ENCODE data around the gene MLPH. TPM values are rescaled to one million over a fixed set of nuclear protein-coding genes. Genes with fewer than 3 reads are reported as not detected.
A peak's percentile ranks its signal among the peaks of the same experiment; 100 is the strongest.

MLPH gene
- total RNA-seq, 1 donor from 2014 or later: not detected

DNA sequence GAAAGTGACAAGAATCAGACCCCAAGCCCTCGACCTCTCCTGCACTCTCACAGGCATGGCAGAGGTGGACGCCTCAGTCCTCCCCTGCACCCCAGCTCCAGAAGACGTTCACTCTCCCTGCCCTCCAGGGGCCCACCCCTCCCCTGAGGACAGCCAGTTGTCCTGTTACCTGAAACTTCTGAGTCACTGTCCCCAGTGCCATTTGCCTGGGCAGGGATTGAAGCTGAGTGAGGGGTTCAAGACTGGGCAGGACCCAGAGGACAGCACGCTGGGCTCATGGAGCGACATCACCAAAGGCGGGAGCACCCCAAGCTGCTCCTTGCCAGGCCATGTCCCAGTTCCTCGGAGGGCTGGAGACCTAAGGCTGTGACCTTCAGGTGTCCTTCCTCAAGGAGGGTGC lies 38.9 kb upstream of the MLPH start:
- Histone ChIP-seq H3K27me3 (ENCODE audit: control insufficient read depth in 3 of 3, insufficient read depth in 3 of 3, low read length in 3 of 3) (peaks cover 0 to 4% (median 0%) of the 10 kb centered on the region in 3 donors), H3K9me3 (ENCODE audit: control insufficient read depth in 3 of 3, low read length in 3 of 3) (no peaks in the 10 kb centered on the region), H3K4me1 (ENCODE audit: control insufficient read depth in 3 of 3, insufficient read depth in 3 of 3, low read length in 3 of 3) (peaks cover 30 to 44% (median 43%) of the 10 kb centered on the region in 3 donors), H3K36me3 (ENCODE audit: control insufficient read depth in 3 of 3, insufficient read depth in 3 of 3, low read length in 3 of 3) (no peaks in the 10 kb centered on the region), H3K9ac (ENCODE audit: low read depth in 1 of 3, low read length in 3 of 3) (no peak overlapping the region), H3K4me3 (ENCODE audit: low read length in 3 of 3) (no peak overlapping the region), H3K27ac (ENCODE audit: low read depth, low read length) (no peak overlapping the region)

DNA sequence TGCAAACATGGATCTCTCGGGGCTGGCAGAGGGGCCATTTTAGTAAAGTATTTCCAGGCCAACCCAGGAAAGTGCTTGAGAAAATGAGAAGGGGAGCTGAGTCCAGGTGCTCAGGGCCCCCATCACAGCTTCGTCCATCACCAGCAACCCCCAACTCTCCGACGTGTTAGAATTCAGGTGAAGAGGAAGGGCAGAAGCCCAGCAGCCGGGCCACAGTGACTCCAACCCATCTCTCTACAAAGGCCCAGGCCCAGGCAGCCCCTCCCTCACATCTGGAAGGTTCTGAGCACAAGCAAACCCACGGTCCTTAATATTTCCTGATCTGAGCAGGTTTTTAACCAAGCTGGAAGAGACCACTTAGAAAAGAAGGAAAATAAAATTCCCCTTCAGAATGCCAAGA lies 38.4 kb upstream of the MLPH start:
- peaks cover 0 to 5% (median 0%) of the 10 kb centered on the region in 3 donors for H3K27me3 ChIP-seq (ENCODE audit: control insufficient read depth in 3 of 3, insufficient read depth in 3 of 3, low read length in 3 of 3)
- H3K36me3 ChIP-seq (ENCODE audit: control insufficient read depth in 3 of 3, insufficient read depth in 3 of 3, low read length in 3 of 3): no peaks in the 10 kb centered on the region
- no peak overlapping the region for H3K4me3 ChIP-seq (ENCODE audit: low read length in 3 of 3)
- no peaks in the 10 kb centered on the region for H3K9me3 ChIP-seq (ENCODE audit: control insufficient read depth in 3 of 3, low read length in 3 of 3)
- H3K9ac ChIP-seq (ENCODE audit: low read depth in 1 of 3, low read length in 3 of 3): no peak overlapping the region
- peaks cover 30 to 48% (median 44%) of the 10 kb centered on the region in 3 donors for H3K4me1 ChIP-seq (ENCODE audit: control insufficient read depth in 3 of 3, insufficient read depth in 3 of 3, low read length in 3 of 3)
- peak overlapping the region; percentile 48 for H3K27ac ChIP-seq (ENCODE audit: low read depth, low read length)

DNA sequence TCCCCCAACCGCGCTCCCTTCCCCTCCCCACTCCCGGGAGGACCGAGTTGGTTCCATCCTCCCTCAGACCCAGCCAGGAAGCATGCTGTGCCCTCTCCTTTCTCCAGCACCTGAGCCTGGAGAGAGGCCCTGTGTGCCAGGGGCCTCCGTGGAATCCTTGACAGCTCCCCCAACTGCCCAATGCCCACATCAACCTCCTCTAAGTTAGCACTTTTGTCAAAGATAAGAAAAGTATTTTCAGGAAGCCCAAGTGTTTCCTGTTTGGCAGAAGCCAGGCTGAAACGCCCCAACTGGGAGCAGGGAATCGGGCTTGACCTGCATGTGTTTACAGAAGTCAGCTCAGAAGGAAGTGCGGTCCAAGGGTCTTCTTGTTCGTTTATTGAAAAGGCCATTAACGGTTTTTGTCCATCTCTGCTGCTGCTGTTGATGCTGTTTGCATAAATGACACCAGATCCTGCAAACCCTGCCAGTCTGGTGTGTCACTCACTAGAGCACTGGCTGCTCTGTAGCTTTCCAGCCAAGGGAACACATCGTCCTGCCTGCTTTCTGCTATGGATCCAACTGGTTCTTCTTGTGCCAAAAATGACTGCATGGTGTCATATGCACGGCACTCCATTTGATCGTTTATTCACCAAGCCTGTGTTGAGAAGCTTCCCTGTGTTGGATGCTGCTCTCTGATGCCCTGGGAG lies 37.7 kb upstream of the MLPH start:
- Histone ChIP-seq H3K9me3 (ENCODE audit: control insufficient read depth in 3 of 3, low read length in 3 of 3) (no peaks in the 10 kb centered on the region), H3K36me3 (ENCODE audit: control insufficient read depth in 3 of 3, insufficient read depth in 3 of 3, low read length in 3 of 3) (no peaks in the 10 kb centered on the region), H3K27me3 (ENCODE audit: control insufficient read depth in 3 of 3, insufficient read depth in 3 of 3, low read length in 3 of 3) (peaks cover 0 to 6% (median 0%) of the 10 kb centered on the region in 3 donors), H3K9ac (ENCODE audit: low read depth in 1 of 3, low read length in 3 of 3) (peak overlapping the region in 2 of 3 donors; percentile 37 to 69), H3K4me3 (ENCODE audit: low read length in 3 of 3) (peak overlapping the region; percentile 16 to 57 (median 49)), H3K4me1 (ENCODE audit: control insufficient read depth in 3 of 3, insufficient read depth in 3 of 3, low read length in 3 of 3) (peaks cover 30 to 49% (median 44%) of the 10 kb centered on the region in 3 donors), H3K27ac (ENCODE audit: low read depth, low read length) (peak overlapping the region; percentile 48)

DNA sequence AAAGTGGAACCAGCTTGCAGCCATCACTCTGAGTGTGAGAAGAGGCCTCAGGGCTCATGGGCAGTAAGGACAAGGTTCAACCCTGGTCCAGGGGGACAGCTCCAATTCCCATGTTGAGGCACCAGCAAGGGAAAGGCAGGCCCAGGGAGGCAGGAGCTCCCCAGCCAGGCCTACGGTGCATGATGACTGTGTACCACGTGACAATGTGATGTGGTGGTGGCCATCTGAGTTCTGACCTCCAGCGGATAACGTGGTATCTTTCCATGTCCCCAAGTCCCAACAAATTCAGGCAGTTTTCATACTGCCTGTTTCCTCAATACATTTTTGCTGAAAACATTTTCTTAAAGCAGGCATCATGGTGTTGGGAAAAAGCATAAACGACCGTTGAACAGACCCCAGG lies 36.9 kb upstream of the MLPH start:
- H3K27ac ChIP-seq (ENCODE audit: low read depth, low read length): peak overlapping the region; percentile 46
- peaks cover 32 to 51% (median 44%) of the 10 kb centered on the region in 3 donors for H3K4me1 ChIP-seq (ENCODE audit: control insufficient read depth in 3 of 3, insufficient read depth in 3 of 3, low read length in 3 of 3)

DNA sequence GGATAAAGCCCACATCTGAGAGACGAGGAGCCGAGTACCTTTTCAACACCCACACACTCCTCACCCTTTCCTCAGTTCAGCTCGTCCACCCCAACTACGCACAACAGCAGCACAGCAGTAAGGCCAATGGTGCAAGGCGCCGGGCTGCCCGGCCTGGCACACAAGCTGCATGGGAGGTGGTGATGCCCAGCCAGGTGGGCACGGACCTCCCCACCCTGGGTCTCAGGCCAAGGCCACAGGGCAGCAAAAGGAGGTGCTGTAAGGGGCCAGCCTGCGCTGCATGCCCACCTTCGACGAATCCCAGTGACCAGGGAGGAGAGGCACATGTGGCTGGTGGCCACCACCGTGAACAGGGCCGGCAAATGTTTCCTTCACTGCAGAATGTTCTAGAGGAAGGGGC lies 36.5 kb upstream of the MLPH start:
- H3K9me3 ChIP-seq (ENCODE audit: control insufficient read depth in 3 of 3, low read length in 3 of 3): no peaks in the 10 kb centered on the region
- no peaks in the 10 kb centered on the region for H3K36me3 ChIP-seq (ENCODE audit: control insufficient read depth in 3 of 3, insufficient read depth in 3 of 3, low read length in 3 of 3)
- H3K27ac ChIP-seq (ENCODE audit: low read depth, low read length): no peak overlapping the region
- H3K27me3 ChIP-seq (ENCODE audit: control insufficient read depth in 3 of 3, insufficient read depth in 3 of 3, low read length in 3 of 3): peaks cover 0 to 9% (median 0%) of the 10 kb centered on the region in 3 donors
- no peak overlapping the region for H3K4me3 ChIP-seq (ENCODE audit: low read length in 3 of 3)
- H3K9ac ChIP-seq (ENCODE audit: low read depth in 1 of 3, low read length in 3 of 3): no peak overlapping the region
- peaks cover 37 to 56% (median 44%) of the 10 kb centered on the region in 3 donors for H3K4me1 ChIP-seq (ENCODE audit: control insufficient read depth in 3 of 3, insufficient read depth in 3 of 3, low read length in 3 of 3)

More for the DNA sequence above, 36.9 kb upstream of the MLPH start:
- H3K4me3 ChIP-seq (ENCODE audit: low read length in 3 of 3): peak overlapping the region in 1 of 3 donors; percentile 49
- no peaks in the 10 kb centered on the region for H3K36me3 ChIP-seq (ENCODE audit: control insufficient read depth in 3 of 3, insufficient read depth in 3 of 3, low read length in 3 of 3)
- peaks cover 0 to 8% (median 0%) of the 10 kb centered on the region in 3 donors for H3K27me3 ChIP-seq (ENCODE audit: control insufficient read depth in 3 of 3, insufficient read depth in 3 of 3, low read length in 3 of 3)
- H3K9me3 ChIP-seq (ENCODE audit: control insufficient read depth in 3 of 3, low read length in 3 of 3): no peaks in the 10 kb centered on the region
- peak overlapping the region in 1 of 3 donors; percentile 69 for H3K9ac ChIP-seq (ENCODE audit: low read depth in 1 of 3, low read length in 3 of 3)

DNA sequence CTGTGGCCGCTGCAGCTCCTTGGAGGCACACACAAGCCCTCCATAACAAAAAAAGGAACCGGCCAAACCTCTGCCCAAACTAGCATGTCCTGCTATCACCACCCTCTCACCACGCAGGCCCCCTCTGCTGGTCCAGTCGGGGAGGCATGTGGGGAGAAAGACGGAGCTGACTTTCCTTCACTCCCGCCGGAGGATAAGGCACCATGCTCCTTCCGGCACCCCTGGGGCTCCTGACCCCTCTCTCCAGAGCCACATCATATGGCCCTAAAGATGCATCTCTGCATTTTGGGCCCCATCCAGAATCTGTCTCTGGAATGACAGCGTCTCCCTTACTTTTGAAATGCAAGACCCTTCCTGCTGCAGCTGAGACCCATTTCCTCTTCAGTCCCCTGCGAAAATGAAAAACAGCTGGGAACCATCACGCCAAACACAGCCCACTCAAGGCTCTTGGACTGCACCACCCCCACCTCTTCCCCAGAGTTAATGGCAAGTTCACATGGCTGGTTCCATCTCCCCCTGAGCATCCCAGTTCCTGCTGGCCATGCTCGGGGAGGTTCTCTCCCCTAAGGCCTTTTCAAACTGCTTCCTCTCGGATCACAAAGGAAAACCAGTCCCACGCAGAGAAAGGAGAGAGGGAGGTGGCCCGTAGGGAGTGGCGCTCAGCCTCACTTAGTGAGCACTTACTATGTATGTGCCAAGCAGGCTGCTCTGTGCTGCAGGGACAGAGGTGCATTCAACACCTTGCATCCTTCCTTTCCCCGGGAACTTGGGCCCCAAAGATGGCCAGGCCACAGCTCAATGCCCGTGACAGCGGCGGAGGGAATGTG lies 35.2 kb upstream of the MLPH start:
- no peak overlapping the region for H3K4me3 ChIP-seq (ENCODE audit: low read length in 3 of 3)
- peaks cover 49 to 65% (median 53%) of the 10 kb centered on the region in 3 donors for H3K4me1 ChIP-seq (ENCODE audit: control insufficient read depth in 3 of 3, insufficient read depth in 3 of 3, low read length in 3 of 3)
- H3K36me3 ChIP-seq (ENCODE audit: control insufficient read depth in 3 of 3, insufficient read depth in 3 of 3, low read length in 3 of 3): no peaks in the 10 kb centered on the region
- H3K27me3 ChIP-seq (ENCODE audit: control insufficient read depth in 3 of 3, insufficient read depth in 3 of 3, low read length in 3 of 3): peaks cover 0 to 9% (median 0%) of the 10 kb centered on the region in 3 donors
- peak overlapping the region in 1 of 3 donors; percentile 25 for H3K9ac ChIP-seq (ENCODE audit: low read depth in 1 of 3, low read length in 3 of 3)
- no peak overlapping the region for H3K27ac ChIP-seq (ENCODE audit: low read depth, low read length)
- H3K9me3 ChIP-seq (ENCODE audit: control insufficient read depth in 3 of 3, low read length in 3 of 3): no peaks in the 10 kb centered on the region

DNA sequence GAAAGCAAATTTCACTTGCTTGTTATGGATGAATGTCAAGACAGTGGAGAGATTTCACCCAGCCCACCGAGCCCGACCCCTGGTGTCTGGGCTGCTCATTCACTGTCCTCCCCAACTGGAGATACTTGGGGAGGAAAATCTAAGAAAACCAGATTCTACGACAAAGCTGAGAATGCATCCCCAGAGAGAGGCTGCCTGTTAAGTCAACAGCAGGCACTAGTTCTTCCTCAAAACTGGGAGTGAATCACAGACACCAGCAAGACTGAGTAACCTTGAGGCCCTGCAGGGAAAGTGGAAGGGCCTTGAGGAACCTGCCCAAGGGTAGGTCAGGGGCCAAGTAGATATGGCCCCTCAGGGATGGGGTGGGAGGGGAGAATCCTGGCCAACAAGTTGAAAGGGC lies 34.2 kb upstream of the MLPH start:
- Histone ChIP-seq H3K36me3 (ENCODE audit: control insufficient read depth in 3 of 3, insufficient read depth in 3 of 3, low read length in 3 of 3) (no peaks in the 10 kb centered on the region), H3K9ac (ENCODE audit: low read depth in 1 of 3, low read length in 3 of 3) (no peak overlapping the region), H3K4me1 (ENCODE audit: control insufficient read depth in 3 of 3, insufficient read depth in 3 of 3, low read length in 3 of 3) (peaks cover 49 to 67% (median 52%) of the 10 kb centered on the region in 3 donors), H3K9me3 (ENCODE audit: control insufficient read depth in 3 of 3, low read length in 3 of 3) (no peaks in the 10 kb centered on the region), H3K4me3 (ENCODE audit: low read length in 3 of 3) (no peak overlapping the region), H3K27me3 (ENCODE audit: control insufficient read depth in 3 of 3, insufficient read depth in 3 of 3, low read length in 3 of 3) (peaks cover 0 to 9% (median 0%) of the 10 kb centered on the region in 3 donors), H3K27ac (ENCODE audit: low read depth, low read length) (no peak overlapping the region)

DNA sequence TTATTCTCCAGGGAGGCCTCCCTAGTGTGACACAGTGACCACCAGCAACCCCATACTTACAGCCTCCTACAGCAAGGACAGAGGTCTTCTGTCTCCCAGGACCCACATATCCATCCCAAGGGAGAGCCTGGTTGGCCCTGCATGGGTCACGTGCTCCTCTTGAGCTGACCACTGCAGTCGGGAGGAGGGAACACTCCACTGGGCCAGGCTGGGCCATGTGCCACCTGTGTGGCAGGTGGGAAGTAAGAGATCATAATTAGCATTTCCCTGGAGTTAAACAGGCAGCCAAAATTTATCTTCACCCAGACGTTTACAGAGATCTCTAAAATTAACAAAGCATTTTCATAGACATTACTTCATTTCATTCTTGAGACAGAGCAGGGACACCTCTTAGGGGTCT lies 33.4 kb upstream of the MLPH start:
- Histone ChIP-seq H3K9me3 (ENCODE audit: control insufficient read depth in 3 of 3, low read length in 3 of 3) (no peaks in the 10 kb centered on the region), H3K36me3 (ENCODE audit: control insufficient read depth in 3 of 3, insufficient read depth in 3 of 3, low read length in 3 of 3) (no peaks in the 10 kb centered on the region), H3K9ac (ENCODE audit: low read depth in 1 of 3, low read length in 3 of 3) (no peak overlapping the region), H3K27ac (ENCODE audit: low read depth, low read length) (no peak overlapping the region), H3K4me1 (ENCODE audit: control insufficient read depth in 3 of 3, insufficient read depth in 3 of 3, low read length in 3 of 3) (peaks cover 41 to 59% (median 44%) of the 10 kb centered on the region in 3 donors), H3K27me3 (ENCODE audit: control insufficient read depth in 3 of 3, insufficient read depth in 3 of 3, low read length in 3 of 3) (peaks cover 0 to 9% (median 0%) of the 10 kb centered on the region in 3 donors), H3K4me3 (ENCODE audit: low read length in 3 of 3) (no peak overlapping the region)

DNA sequence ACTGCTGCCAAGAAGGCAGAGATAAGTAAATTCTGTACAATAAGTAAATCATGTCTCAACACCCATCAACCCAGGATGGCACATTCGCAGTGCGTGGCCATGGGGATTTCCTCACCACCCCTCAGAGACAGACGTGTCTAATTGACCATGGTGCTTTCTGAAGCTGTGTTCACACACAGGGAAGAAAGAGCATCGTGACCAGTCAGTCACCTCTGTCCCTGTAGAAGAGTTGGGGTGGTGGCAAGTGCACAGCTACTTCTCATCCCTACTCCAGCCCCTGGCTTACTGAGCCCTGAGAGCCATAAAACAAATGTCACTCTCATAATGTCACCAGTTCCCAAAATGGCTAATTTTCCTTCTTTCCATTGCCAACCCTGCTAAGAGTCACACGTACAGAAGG lies 31.3 kb upstream of the MLPH start:
- Histone ChIP-seq H3K9me3 (ENCODE audit: control insufficient read depth in 3 of 3, low read length in 3 of 3) (no peaks in the 10 kb centered on the region), H3K36me3 (ENCODE audit: control insufficient read depth in 3 of 3, insufficient read depth in 3 of 3, low read length in 3 of 3) (no peaks in the 10 kb centered on the region), H3K4me3 (ENCODE audit: low read length in 3 of 3) (peak overlapping the region in 1 of 3 donors; percentile 42), H3K27me3 (ENCODE audit: control insufficient read depth in 3 of 3, insufficient read depth in 3 of 3, low read length in 3 of 3) (peaks cover 0 to 9% (median 0%) of the 10 kb centered on the region in 3 donors), H3K27ac (ENCODE audit: low read depth, low read length) (peak overlapping the region; percentile 71), H3K4me1 (ENCODE audit: control insufficient read depth in 3 of 3, insufficient read depth in 3 of 3, low read length in 3 of 3) (peaks cover 23 to 38% (median 31%) of the 10 kb centered on the region in 3 donors), H3K9ac (ENCODE audit: low read depth in 1 of 3, low read length in 3 of 3) (peak overlapping the region in 1 of 3 donors; percentile 43)
